PC-3 (cell line): Measurements from ENCODE around the gene APLP1.

Experiments
- CTCF ChIP-seq: fragments of 300-600 bp; sonication (generic); conservative IDR thresholded peaks from 2 replicates; pipeline ENCODE4 v1.5.1; 2017; ENCODE audit warnings: antibody characterized with exemption, low read depth, mild to moderate bottlenecking, low read length
- EZH2 ChIP-seq: fragments of 300-600 bp; sonication (generic); IDR thresholded peaks from one replicate; pipeline ENCODE4 v1.6.1; 2017; ENCODE audit warnings: antibody characterized with exemption, mild to moderate bottlenecking, low read length; ENCODE audit not compliant: unreplicated experiment

DNA sequence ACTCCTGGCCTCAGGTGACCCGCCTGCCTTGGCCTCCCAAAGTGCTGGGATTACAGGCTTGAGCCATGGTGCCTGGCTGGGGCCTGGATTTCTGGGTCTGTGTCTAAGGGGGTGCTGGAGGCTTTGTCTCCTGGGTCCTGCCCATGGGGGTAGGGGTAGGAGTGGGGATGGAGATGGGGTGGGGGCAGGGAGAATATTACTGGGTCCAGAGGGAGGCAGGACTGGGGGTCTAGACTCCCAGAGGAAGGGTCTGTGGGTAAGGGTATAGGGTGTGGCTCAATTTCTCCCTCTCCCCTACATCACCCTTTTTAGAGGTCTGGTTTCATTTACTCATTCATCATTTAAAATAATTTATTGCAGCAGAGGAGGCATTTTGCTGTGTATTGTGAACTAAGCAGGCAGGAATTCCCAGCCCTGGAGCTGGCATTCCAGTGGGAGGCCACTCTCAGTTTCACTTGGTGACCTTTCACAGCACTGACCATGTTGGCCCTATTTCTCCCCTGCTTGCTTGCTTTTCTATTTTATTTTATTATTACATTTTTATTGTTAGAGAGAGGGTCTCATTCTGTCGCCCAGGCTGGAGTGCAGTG lies 32.8 kb downstream of the APLP1 start:
- TF ChIP-seq CTCF = no peak
- no peak for TF ChIP-seq EZH2
